GM21528 (cell line): ENCODE results near the gene PNLDC1.
"Not testable (repeated sequence)": the region's sequence is repeated elsewhere in the genome, so short reads cannot be mapped to it uniquely, and the experiment has no call there.

Experiments used
- ATAC-seq: cut with Tn5 transposase; IDR thresholded peaks from one replicate; pipeline ENCODE4 v1.9.1; 2021; ENCODE audit warnings: mild to moderate bottlenecking, moderate library complexity; ENCODE audit not compliant: unreplicated experiment, low FRiP score

PNLDC1 gene

GRCh38 chr6:159842035-159842434, 42.0 kb downstream of the PNLDC1 start:
- ATAC-seq = no peak

GRCh38 chr6:159844737-159845645, 44.9 kb downstream of the PNLDC1 start:
- no peak for ATAC-seq

GRCh38 chr6:159848552-159848951, 48.5 kb downstream of the PNLDC1 start:
- ATAC-seq = not testable (repeated sequence)

- ATAC-seq = not testable (repeated sequence)
Measured at GRCh38 chr6:159849851-159850250, 49.8 kb downstream of the PNLDC1 start.

- ATAC-seq = no peak
Measured at GRCh38 chr6:159852877-159853276, 52.8 kb downstream of the PNLDC1 start.

GRCh38 chr6:159853754-159854153, 53.7 kb downstream of the PNLDC1 start:
- ATAC-seq = no peak

- no peak for ATAC-seq
Measured at GRCh38 chr6:159854959-159855358, 54.9 kb downstream of the PNLDC1 start.

GRCh38 chr6:159858259-159858658, 58.2 kb downstream of the PNLDC1 start:
- ATAC-seq = no peak

- no peak for ATAC-seq
Measured at GRCh38 chr6:159860482-159860881, 60.4 kb downstream of the PNLDC1 start.

- no peak for ATAC-seq
Measured at GRCh38 chr6:159862103-159862502, 62.0 kb downstream of the PNLDC1 start.

- ATAC-seq = not testable (repeated sequence)
Measured at GRCh38 chr6:159863341-159863740, 63.3 kb downstream of the PNLDC1 start.

GRCh38 chr6:159865226-159865920, 65.3 kb downstream of the PNLDC1 start:
- ATAC-seq = no peak

- ATAC-seq = no peak
Measured at GRCh38 chr6:159866286-159867247, 66.5 kb downstream of the PNLDC1 start.
